Stimulated activated naive B cell treated with anti-CD40 and anti-IgM and Interleukin-4, amounts not matched to agents 10 μg/mL and 1 μg/mL and 100 μg/mL, for 72 hours (primary cell): ENCODE data around the gene MTMR1.
A peak's percentile ranks its signal among the peaks of the same experiment; 100 is the strongest.

ENCODE experiments used
- ATAC-seq, 2 donors: fragments of 150-1000 bp; cut with Tn5 transposase; replicated peaks; 2 replicates each; pipeline ENCODE4 v1.10.0; 2021; ENCODE audit warnings: moderate library complexity in 1 of 2
- DNase-seq: peaks from one replicate; pipeline ENCODE4 v3.0.0; 2021
- H3K27ac Mint-ChIP-seq: one replicate; pipeline ENCODE4 v1.8.0; 2022; ENCODE audit warnings: mild to moderate bottlenecking, mixed read lengths
- H3K27me3 Mint-ChIP-seq, 2 donors: one replicate each; pipeline ENCODE4 v1.8.0; 2022; ENCODE audit warnings: mixed read lengths in 2 of 2
- H3K36me3 Mint-ChIP-seq, 2 donors: one replicate each; pipeline ENCODE4 v1.8.0; 2022; ENCODE audit warnings: mixed read lengths in 2 of 2, mild to moderate bottlenecking in 1 of 2
- H3K4me1 Mint-ChIP-seq, 2 donors: one replicate each; pipeline ENCODE4 v1.8.0; 2022; ENCODE audit warnings: mixed read lengths in 2 of 2, mild to moderate bottlenecking in 1 of 2
- H3K4me3 Mint-ChIP-seq, 2 donors: one replicate each; pipeline ENCODE4 v1.8.0; 2022; ENCODE audit warnings: mild to moderate bottlenecking in 2 of 2, mixed read lengths in 2 of 2, moderate library complexity in 1 of 2
- H3K9me3 Mint-ChIP-seq, 2 donors: one replicate each; pipeline ENCODE4 v1.8.0; 2022; ENCODE audit warnings: mixed read lengths in 2 of 2, mild to moderate bottlenecking in 1 of 2

MTMR1 gene

GRCh38 chrX:150688911-150689451 lies 4.2 kb upstream of the MTMR1 start:
- Mint-ChIP-seq H3K9me3 (no peaks in the 10 kb centered on the region), H3K27ac (peak overlapping the region; percentile 47), H3K27me3 (no peaks in the 10 kb centered on the region), H3K36me3 (no peaks in the 10 kb centered on the region), H3K4me1 (peaks cover 7 to 36% of the 10 kb centered on the region in 2 donors), H3K4me3 (no peak overlapping the region)
- DNase-seq (no peak), ATAC-seq (no peak)

GRCh38 chrX:150690126-150690525 lies 3.1 kb upstream of the MTMR1 start:
- no peak for ATAC-seq
- DNase-seq, result no peak
- Mint-ChIP-seq H3K27ac (no peak overlapping the region), H3K9me3 (no peaks in the 10 kb centered on the region), H3K4me3 (no peak overlapping the region), H3K27me3 (no peaks in the 10 kb centered on the region), H3K4me1 (peaks cover 13 to 40% of the 10 kb centered on the region in 2 donors), H3K36me3 (peaks cover 0 to under 1% of the 10 kb centered on the region in 2 donors)

GRCh38 chrX:150692296-150692695 lies 900 bp upstream of the MTMR1 start:
- no peaks in the 10 kb centered on the region for H3K27me3 Mint-ChIP-seq
- DNase-seq (no peak), ATAC-seq (no peak)
- peak overlapping the region; percentile 86 for H3K27ac Mint-ChIP-seq
- H3K4me3 Mint-ChIP-seq, result peak overlapping the region; percentile 79 to 82
- H3K9me3 Mint-ChIP-seq, result no peaks in the 10 kb centered on the region
- H3K36me3 Mint-ChIP-seq, result peaks cover 0 to 3% of the 10 kb centered on the region in 2 donors
- H3K4me1 Mint-ChIP-seq, result peaks cover 31 to 62% of the 10 kb centered on the region in 2 donors

GRCh38 chrX:150693725-150694574 lies 754 bp downstream of the MTMR1 start:
- H3K4me1 Mint-ChIP-seq, result peaks cover 32 to 56% of the 10 kb centered on the region in 2 donors
- peak overlapping the region; percentile 86 to 93 for H3K4me3 Mint-ChIP-seq
- no peaks in the 10 kb centered on the region for H3K27me3 Mint-ChIP-seq
- H3K9me3 Mint-ChIP-seq, result no peaks in the 10 kb centered on the region
- peak; percentile 68 for DNase-seq
- H3K36me3 Mint-ChIP-seq, result peaks cover 0 to 3% of the 10 kb centered on the region in 2 donors
- peak overlapping the region; percentile 94 for H3K27ac Mint-ChIP-seq
- ATAC-seq, result peak; percentile 71 to 79

- Mint-ChIP-seq H3K27ac (peak overlapping the region; percentile 37), H3K4me3 (peak overlapping the region; percentile 19 to 62), H3K4me1 (peaks cover 28 to 46% of the 10 kb centered on the region in 2 donors), H3K27me3 (no peaks in the 10 kb centered on the region), H3K36me3 (peaks cover 0 to 3% of the 10 kb centered on the region in 2 donors), H3K9me3 (no peaks in the 10 kb centered on the region)
- DNase-seq (peak; percentile 11), ATAC-seq (peak; percentile 26 to 50)
These were observed 1.7 kb downstream of the MTMR1 start for GRCh38 chrX:150694738-150695410.

GRCh38 chrX:150696331-150696730 lies 3.1 kb downstream of the MTMR1 start:
- Mint-ChIP-seq H3K9me3 (no peaks in the 10 kb centered on the region), H3K4me3 (peak overlapping the region; percentile 13 to 62), H3K27me3 (no peaks in the 10 kb centered on the region), H3K27ac (peak overlapping the region; percentile 77), H3K36me3 (peaks cover 0 to 3% of the 10 kb centered on the region in 2 donors), H3K4me1 (peaks cover 28 to 43% of the 10 kb centered on the region in 2 donors)
- ATAC-seq (no peak), DNase-seq (no peak)

- peaks cover 28 to 37% of the 10 kb centered on the region in 2 donors for H3K4me1 Mint-ChIP-seq
- ATAC-seq (no peak), DNase-seq (no peak)
- H3K4me3 Mint-ChIP-seq, result peak overlapping the region; percentile 40 to 53
- no peaks in the 10 kb centered on the region for H3K9me3 Mint-ChIP-seq
- no peaks in the 10 kb centered on the region for H3K27me3 Mint-ChIP-seq
- peak overlapping the region; percentile 47 for H3K27ac Mint-ChIP-seq
- H3K36me3 Mint-ChIP-seq, result peaks cover 0 to 3% of the 10 kb centered on the region in 2 donors
These were observed 3.7 kb downstream of the MTMR1 start for GRCh38 chrX:150696866-150697265.

- ATAC-seq, result no peak
- Mint-ChIP-seq H3K4me3 (no peak overlapping the region), H3K36me3 (peaks cover 0 to 3% of the 10 kb centered on the region in 2 donors), H3K27ac (peak overlapping the region; percentile 65), H3K9me3 (no peaks in the 10 kb centered on the region), H3K27me3 (no peaks in the 10 kb centered on the region), H3K4me1 (peaks cover 27 to 30% of the 10 kb centered on the region in 2 donors)
- no peak for DNase-seq
These were observed 4.4 kb downstream of the MTMR1 start for GRCh38 chrX:150697641-150698040.

GRCh38 chrX:150698981-150699380 lies 5.8 kb downstream of the MTMR1 start:
- DNase-seq (no peak), ATAC-seq (no peak)
- Mint-ChIP-seq H3K36me3 (peaks cover 3 to 4% of the 10 kb centered on the region in 2 donors), H3K4me3 (no peak overlapping the region), H3K27ac (no peak overlapping the region), H3K4me1 (peaks cover 29 to 36% of the 10 kb centered on the region in 2 donors), H3K9me3 (no peaks in the 10 kb centered on the region), H3K27me3 (no peaks in the 10 kb centered on the region)

GRCh38 chrX:150700107-150700506 lies 6.9 kb downstream of the MTMR1 start:
- H3K9me3 Mint-ChIP-seq, result no peaks in the 10 kb centered on the region
- no peak for DNase-seq

GRCh38 chrX:150701377-150701776 lies 8.2 kb downstream of the MTMR1 start:
- Mint-ChIP-seq H3K4me1 (peaks cover 15 to 34% of the 10 kb centered on the region in 2 donors), H3K27me3 (no peaks in the 10 kb centered on the region), H3K27ac (no peak overlapping the region), H3K4me3 (no peak overlapping the region), H3K36me3 (peaks cover 10 to 15% of the 10 kb centered on the region in 2 donors), H3K9me3 (no peaks in the 10 kb centered on the region)
- ATAC-seq (no peak), DNase-seq (no peak)

More at GRCh38 chrX:150700107-150700506, 6.9 kb downstream of the MTMR1 start:
- peaks cover 8 to 10% of the 10 kb centered on the region in 2 donors for H3K36me3 Mint-ChIP-seq
- peaks cover 26 to 40% of the 10 kb centered on the region in 2 donors for H3K4me1 Mint-ChIP-seq
- H3K27ac Mint-ChIP-seq, result no peak overlapping the region
- ATAC-seq, result no peak
- H3K27me3 Mint-ChIP-seq, result no peaks in the 10 kb centered on the region
- no peak overlapping the region for H3K4me3 Mint-ChIP-seq

- H3K4me3 Mint-ChIP-seq, result no peak overlapping the region
- peak overlapping the region; percentile 22 for H3K27ac Mint-ChIP-seq
- no peak for DNase-seq
- H3K36me3 Mint-ChIP-seq, result peaks cover 10 to 18% of the 10 kb centered on the region in 2 donors
- no peak for ATAC-seq
- H3K9me3 Mint-ChIP-seq, result no peaks in the 10 kb centered on the region
- peaks cover 4 to 22% of the 10 kb centered on the region in 2 donors for H3K4me1 Mint-ChIP-seq
- H3K27me3 Mint-ChIP-seq, result no peaks in the 10 kb centered on the region
These were observed 9.9 kb downstream of the MTMR1 start for GRCh38 chrX:150702966-150703694.

- H3K36me3 Mint-ChIP-seq, result peaks cover 10 to 18% of the 10 kb centered on the region in 2 donors
- no peaks in the 10 kb centered on the region for H3K27me3 Mint-ChIP-seq
- no peak overlapping the region for H3K27ac Mint-ChIP-seq
- no peak overlapping the region for H3K4me3 Mint-ChIP-seq
- DNase-seq, result no peak
- ATAC-seq, result no peak
- H3K4me1 Mint-ChIP-seq, result peaks cover 4 to 22% of the 10 kb centered on the region in 2 donors
- no peaks in the 10 kb centered on the region for H3K9me3 Mint-ChIP-seq
These were observed 10.4 kb downstream of the MTMR1 start for GRCh38 chrX:150703695-150703974.

GRCh38 chrX:150704030-150704613 lies 10.9 kb downstream of the MTMR1 start:
- no peak overlapping the region for H3K4me3 Mint-ChIP-seq
- ATAC-seq (no peak), DNase-seq (no peak)
- H3K4me1 Mint-ChIP-seq, result peaks cover 4 to 22% of the 10 kb centered on the region in 2 donors
- peaks cover 10 to 18% of the 10 kb centered on the region in 2 donors for H3K36me3 Mint-ChIP-seq
- no peaks in the 10 kb centered on the region for H3K27me3 Mint-ChIP-seq
- no peaks in the 10 kb centered on the region for H3K9me3 Mint-ChIP-seq
- no peak overlapping the region for H3K27ac Mint-ChIP-seq
